Retina (tissue), 1 donor: ENCODE measurements around the gene MCTP1.

Experiments used
- DNase-seq: peaks from one replicate; pipeline ENCODE4 v3.0.0-alpha.2; 2016

MCTP1 gene

GRCh38 chr5:95113489-95113888 lies 171.4 kb downstream of the MCTP1 start:
- DNase-seq, result no peak

DNA sequence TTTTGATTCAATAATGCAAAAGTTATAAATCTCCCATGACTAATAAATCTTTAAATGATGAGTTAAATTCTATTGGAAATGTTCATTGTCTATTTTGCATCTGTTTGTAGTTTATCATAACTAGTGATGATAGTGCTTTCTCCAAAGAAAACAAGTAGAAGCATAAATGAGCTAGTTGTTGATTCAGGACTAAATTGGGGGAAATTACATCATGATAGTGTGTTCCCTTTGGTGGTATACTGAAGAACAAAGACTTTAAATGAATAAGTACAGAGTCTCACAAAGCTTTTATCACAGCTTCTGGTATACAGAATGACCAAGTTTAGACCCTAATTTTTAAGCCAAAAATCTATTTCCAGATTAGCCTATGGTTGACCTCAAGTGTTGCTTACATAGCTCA lies 173.8 kb downstream of the MCTP1 start:
- no peak for DNase-seq

- no peak for DNase-seq
These were observed 174.8 kb downstream of the MCTP1 start for GRCh38 chr5:95110118-95110517.

DNA sequence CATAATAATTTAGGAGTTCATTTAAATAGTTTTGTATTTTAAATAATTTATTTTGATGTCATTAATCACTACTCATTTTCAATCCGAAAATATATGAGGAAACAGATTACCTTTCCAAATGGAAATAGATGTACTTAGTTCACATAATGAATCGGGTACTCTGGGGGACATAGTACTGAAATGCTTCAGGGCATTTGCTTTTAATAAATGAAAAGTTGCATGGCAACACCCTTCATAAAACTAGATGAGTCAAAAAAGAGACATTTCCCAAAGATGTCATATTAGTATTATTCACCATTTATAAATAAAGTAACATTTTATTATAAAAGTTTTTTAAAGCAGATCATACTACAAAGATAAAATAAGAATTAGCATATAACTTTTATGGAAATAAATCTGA lies 177.8 kb downstream of the MCTP1 start:
- no peak for DNase-seq

- DNase-seq, result no peak
These were observed 179.3 kb downstream of the MCTP1 start for GRCh38 chr5:95105638-95106037.

- DNase-seq, result no peak
These were observed 182.2 kb downstream of the MCTP1 start for GRCh38 chr5:95102687-95103086.

DNA sequence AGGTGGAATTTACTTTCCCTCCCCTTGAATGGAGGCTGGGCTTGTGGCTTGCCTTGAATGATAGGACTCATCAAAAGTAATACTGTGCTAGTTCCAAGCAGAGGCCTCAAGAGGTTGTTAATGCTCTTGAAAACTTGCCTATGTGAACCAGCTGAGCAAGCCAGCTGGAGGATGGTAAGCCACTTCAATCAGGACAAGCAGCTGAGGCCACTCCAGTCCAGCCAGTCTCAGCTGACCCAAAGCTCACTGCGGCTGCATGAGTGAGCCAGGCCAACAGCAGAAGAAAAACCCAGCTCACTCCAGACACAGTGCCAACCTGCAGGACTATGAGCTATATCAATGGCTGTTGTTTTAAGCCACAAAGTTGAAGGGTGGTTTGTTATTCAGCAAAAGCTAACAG lies 182.8 kb downstream of the MCTP1 start:
- DNase-seq, result peak; percentile 28

- no peak for DNase-seq
These were observed 184.3 kb downstream of the MCTP1 start for GRCh38 chr5:95100551-95100950.

DNA sequence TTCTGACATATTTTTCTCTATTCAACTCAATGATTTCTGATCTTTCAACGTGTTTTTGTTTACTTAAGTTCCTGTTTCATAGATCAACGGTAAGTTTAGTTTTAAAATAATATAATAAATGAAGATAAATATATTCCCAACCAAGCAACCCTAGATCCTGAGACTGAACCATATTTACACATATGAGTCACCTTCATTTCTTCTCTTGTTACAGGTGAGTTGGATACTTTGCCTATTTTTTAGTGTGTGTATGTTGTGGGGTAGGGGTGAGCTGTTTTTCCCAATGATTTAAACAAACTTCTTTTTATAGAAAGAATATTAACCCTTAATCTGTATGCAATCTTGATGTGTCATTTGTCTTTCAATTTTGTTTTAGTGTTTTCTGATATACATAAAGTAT lies 186.9 kb downstream of the MCTP1 start:
- DNase-seq, result no peak

DNA sequence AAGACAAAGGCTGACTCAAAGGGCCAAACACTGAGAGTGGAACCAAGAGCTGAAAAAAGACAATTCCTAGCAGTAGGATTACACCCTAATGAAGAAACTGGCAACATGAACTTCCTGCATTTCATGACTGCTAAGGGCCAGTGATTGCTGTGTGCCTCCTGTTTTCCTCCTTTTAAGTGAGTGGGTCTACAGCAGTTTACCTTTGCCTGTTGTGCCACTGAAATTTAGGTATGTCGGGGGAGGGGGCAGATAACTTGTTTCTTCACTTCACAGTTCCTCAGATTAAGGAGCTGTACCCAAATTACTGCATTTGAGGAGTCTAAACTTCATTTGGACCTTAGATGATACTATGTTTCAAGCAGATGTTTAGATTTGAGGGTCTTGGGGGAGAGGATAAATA lies 191.7 kb downstream of the MCTP1 start:
- DNase-seq, result no peak

GRCh38 chr5:95090774-95091173 lies 194.1 kb downstream of the MCTP1 start:
- DNase-seq, result no peak

DNA sequence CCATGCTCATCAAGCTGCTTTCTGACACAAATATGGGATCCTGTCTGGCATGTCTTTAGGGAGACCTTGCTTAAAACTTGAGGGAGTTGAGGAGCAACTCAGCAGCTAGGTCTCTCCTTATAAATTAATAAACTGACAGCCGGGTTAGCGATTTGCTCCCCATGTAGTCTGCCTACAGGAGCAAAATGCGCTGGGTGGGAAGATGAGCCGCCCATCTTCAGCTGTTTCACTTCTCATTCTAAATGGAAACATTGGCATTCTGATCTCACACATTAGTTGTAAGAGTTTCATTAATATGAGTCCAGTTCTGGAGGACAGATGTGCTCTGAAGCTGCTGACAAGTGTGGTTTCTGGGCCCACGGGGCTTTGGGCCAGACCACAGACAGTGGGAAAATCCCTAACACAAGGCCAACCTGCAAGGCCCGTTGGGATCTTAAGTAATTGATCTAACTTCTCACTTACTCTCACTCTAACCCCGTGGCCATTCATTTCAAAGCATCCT lies 197.0 kb downstream of the MCTP1 start:
- DNase-seq, result no peak

DNA sequence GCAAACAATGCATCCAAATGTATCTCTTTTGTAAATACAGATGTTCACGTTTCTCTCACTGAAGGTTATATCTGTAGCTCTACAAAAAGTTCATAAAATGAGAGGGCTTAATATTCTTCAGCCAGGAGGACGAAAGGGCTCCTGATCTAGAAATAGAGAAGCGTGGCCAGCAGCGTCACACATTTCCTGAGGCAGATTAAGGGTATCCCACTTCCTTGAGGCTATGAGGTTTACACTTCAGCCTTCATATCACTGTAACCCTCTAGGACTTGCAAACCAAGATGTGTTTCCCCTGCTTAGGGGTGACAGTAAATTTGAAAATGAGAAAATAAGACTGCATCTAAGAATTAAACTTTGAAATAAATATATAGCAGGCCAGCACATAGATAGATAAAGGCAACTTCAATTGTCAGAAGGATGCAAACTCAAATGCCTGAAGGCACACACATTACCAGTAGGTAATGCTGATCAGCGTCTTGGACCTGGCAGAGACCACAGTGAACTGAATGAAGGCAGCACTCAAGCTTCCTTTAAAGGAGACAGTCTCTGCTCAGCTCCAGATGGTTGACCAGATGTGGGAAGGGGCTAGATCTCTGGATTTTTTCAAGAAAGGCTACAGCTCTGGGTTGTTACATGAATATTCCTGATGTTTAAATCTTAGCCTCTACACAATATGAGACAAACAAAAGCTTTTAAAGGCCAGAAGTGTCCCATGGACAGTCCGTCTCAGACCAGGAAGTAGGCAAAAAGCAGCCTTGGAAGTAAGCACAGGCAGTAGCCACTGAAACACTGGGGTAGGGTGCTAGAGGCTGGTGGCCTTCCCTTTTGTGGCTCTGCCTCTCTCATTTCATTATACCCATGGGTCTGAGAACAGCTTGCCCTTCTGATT lies 197.7 kb downstream of the MCTP1 start:
- no peak for DNase-seq

- no peak for DNase-seq
These were observed 200.1 kb downstream of the MCTP1 start for GRCh38 chr5:95084757-95085156.

GRCh38 chr5:95083606-95084005 lies 201.3 kb downstream of the MCTP1 start:
- DNase-seq, result no peak

DNA sequence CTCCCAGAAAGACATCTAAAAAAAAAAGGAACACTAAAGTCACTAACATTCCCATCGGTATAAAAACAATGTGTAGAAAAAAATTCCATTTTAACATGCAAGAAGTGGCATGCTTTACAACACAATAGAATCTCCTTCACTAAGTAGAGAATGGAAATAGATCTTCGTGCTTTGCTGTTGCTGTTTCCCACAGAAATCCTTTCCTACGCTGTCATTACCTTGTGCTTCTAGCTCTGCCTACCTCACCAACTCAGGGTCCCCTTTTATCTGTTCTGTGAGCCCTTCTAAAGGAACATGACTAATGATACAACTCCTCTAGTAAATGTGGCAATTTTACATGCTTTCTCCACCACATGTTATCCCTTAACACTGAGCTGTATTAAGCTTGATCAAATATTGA lies 202.9 kb downstream of the MCTP1 start:
- no peak for DNase-seq

GRCh38 chr5:95081500-95081960 lies 203.4 kb downstream of the MCTP1 start:
- DNase-seq, result no peak

DNA sequence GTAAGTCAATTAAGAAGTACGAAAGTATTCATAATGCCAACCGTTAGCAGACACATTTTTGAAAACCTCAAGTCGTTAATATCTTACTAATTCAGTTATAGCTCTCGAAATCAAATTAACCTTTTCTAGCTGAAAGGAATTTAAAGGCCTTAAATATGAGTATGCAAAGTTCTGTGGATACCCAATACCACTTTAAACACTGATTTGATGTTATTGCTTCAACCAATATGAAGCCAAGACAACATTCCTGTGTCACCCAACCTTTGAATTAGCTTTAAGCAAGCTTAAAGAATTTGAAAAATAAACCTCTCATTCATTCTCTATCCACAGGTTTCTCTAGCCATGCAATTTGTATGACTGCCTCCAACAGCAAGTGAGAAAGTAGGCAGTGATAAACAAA lies 204.5 kb downstream of the MCTP1 start:
- DNase-seq, result no peak

DNA sequence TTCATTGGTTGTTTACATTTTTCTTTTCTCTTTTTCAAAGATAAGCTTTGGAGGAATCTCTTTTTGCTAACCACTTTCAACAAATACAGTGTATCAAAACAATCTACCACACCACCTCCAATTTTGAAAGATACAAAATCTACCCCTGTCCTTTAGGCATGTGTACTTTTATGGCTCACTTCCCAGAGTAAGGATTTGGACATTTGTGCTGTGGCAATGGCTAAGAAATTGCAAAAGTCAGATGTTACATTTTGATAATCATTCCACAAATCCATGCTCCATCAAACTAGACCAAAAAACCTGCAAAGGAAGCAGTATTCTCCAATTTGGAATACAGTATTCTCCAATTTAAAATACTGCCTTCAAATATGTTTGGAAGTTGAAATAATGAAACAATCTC lies 204.9 kb downstream of the MCTP1 start:
- DNase-seq, result no peak

DNA sequence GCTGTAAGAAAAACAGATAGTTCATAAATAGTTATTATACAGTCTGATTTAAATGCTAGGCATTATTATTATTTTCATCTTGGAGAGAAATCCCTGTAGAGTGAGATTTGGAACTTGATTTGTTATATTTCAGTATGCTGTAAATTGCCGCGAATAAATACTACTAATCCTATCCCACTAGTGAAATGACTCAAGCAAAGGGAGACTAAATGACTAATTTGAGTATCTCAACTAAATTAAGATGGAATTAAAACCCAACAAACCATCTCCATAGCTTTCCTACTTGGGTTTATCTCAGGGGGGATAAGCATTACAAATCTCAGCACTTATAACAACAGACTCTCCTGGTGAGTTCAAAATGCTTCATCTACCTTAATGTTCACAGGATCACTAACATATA lies 206.0 kb downstream of the MCTP1 start:
- no peak for DNase-seq

GRCh38 chr5:95076395-95077185 lies 208.3 kb downstream of the MCTP1 start:
- no peak for DNase-seq

GRCh38 chr5:95075111-95075510 lies 209.8 kb downstream of the MCTP1 start:
- no peak for DNase-seq

- DNase-seq, result no peak
These were observed 212.6 kb downstream of the MCTP1 start for GRCh38 chr5:95072281-95072680.

DNA sequence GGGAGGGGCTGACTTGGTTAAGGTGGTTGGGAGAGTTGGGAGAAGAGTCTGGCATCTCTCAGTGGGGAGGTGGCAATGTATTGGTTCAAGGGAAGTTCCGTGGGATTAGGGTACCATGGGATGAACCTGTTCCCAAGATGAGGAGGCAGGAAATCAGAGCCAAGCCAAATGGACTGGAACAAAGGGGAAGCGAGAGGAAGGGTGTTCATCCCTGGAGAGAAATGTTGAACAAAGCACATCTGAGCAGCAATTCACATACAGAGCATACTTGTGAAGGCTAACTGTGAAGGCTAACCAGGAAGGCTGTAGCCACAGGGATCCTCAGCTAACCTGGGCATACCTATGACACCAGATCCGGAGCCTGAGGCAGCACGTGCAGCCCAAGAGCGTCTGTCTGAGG lies 214.0 kb downstream of the MCTP1 start:
- DNase-seq, result no peak
